ENCODE results near the gene PRXL2B. TPM values are rescaled to one million over a fixed set of nuclear protein-coding genes. Genes with fewer than 3 reads are reported as not detected.
A peak's percentile ranks its signal among the peaks of the same experiment; 100 is the strongest.

Gene PRXL2B
- total and polyA plus RNA-seq, 10 of the 15 experiments (the other 5 are each of a cell fraction or from before 2014, with no cell fraction given): 0.44 to 5.6 (median 4.0) TPM

- TF ChIP-seq RCOR1 (conservative IDR thresholded peaks at IDR 0.05; ENCODE audit: low read depth, low read length) (no peak), SKIL (IDR thresholded peaks at IDR 0.05; ENCODE audit: low read depth, poor library complexity, severe bottlenecking) (peak; percentile 5), HDAC2 (IDR thresholded peaks at IDR 0.05) (no peak), IRF4 (IDR thresholded peaks at IDR 0.05; ENCODE audit: low read depth, low read length) (no peak), GATAD2B (conservative IDR thresholded peaks at IDR 0.05; ENCODE audit: low read depth) (peak; percentile 63; the same call in 1 of the 2 replicates), E2F4 (IDR thresholded peaks at IDR 0.05; ENCODE audit: low read depth, low read length) (no peak), POLR2AphosphoS5 (IDR thresholded peaks at IDR 0.05; ENCODE audit: low read length) (0 out of 2 replicates have a peak, but pooled peaks have one; percentile 62), IKZF1 (conservative IDR thresholded peaks at IDR 0.05) (no peak), NBN (IDR thresholded peaks at IDR 0.05) (no peak), MYC (IDR thresholded peaks at IDR 0.05; ENCODE audit: insufficient read depth, insufficient read length, insufficient replicate concordance, low read length, severe bottlenecking) (no peak), SMC3 (IDR thresholded peaks at IDR 0.05; ENCODE audit: borderline replicate concordance, low read length) (peak; percentile 45; the same call in 1 of the 2 replicates), RAD21 (IDR thresholded peaks at IDR 0.05; ENCODE audit: insufficient read depth, low read depth, low read length) (no peak), BCL11A (IDR thresholded peaks at IDR 0.05; ENCODE audit: low read depth, low read length) (no peak), BCL3 (IDR thresholded peaks at IDR 0.05; ENCODE audit: borderline replicate concordance, insufficient read depth, low read depth, low read length, poor library complexity, severe bottlenecking) (no peak), ZNF24 (IDR thresholded peaks at IDR 0.05) (no peak), TCF3 (IDR thresholded peaks at IDR 0.05; ENCODE audit: borderline replicate concordance, insufficient read depth, low read depth, low read length) (no peak), CREB1 (IDR thresholded peaks at IDR 0.05; ENCODE audit: low read depth) (no peak; the same call in 1 of the 2 replicates), LARP7 (IDR thresholded peaks at IDR 0.05) (0 out of 2 replicates have a peak, but pooled peaks have one; percentile 48), EP300 (IDR thresholded peaks at IDR 0.05; ENCODE audit: borderline replicate concordance in 1 of 2, control insufficient read depth in 1 of 2, low read depth in 2 of 2, low read length in 2 of 2) (no peak; a peak in 1 of 4 replicates), BRCA1 (IDR thresholded peaks at IDR 0.05; ENCODE audit: low read depth, low read length) (no peak), RFX5 (IDR thresholded peaks at IDR 0.05; ENCODE audit: low read depth, low read length) (peak; percentile 35; the same call in 1 of the 2 replicates), SPI1 (IDR thresholded peaks at IDR 0.05; ENCODE audit: borderline replicate concordance, insufficient read depth, low read depth, low read length) (peak; percentile 48), ATF7 (IDR thresholded peaks at IDR 0.05; ENCODE audit: low read depth) (no peak), ATF3 (IDR thresholded peaks at IDR 0.05; ENCODE audit: borderline replicate concordance, extremely low read depth, low read depth, low read length) (no peak)
These were observed 30.3 kb upstream of the PRXL2B start, which contains the start of gene TNFRSF14 (continued) for GRCh38 chr1:2556277-2556677.

Measured in GM12878 (cell line).